Adrenal gland (tissue), 12 donors: ENCODE results near the gene MLANA. TPM values are rescaled to one million over a fixed set of nuclear protein-coding genes. Genes with fewer than 3 reads are reported as not detected.

Experiments used
- DNase-seq, 7 donors: peaks; one replicate each; pipeline ENCODE4 v3.0.0-alpha.2; 2019 to 2020
- H3K27ac ChIP-seq, 5 donors: fragments of 200-600 bp; sonication (generic) in 4 of 5; 1 replicate in 3 of 5; 2 replicates in 2 of 5; pipeline versions ENCODE4 v1.5.1 to v1.8.0; 2016 to 2020; ENCODE audit warnings: mild to moderate bottlenecking in 1 of 5
- H3K27me3 ChIP-seq: fragments of 200-600 bp; 2 replicates; pipeline ENCODE4 v1.8.0; 2021
- H3K36me3 ChIP-seq, 2 donors: fragments of 200-600 bp; replicated peaks in 1 of 2; 1 replicate in 1 of 2; 2 replicates in 1 of 2; pipeline versions ENCODE4 v1.5.1 to v1.8.0; 2018 to 2022
- H3K4me1 ChIP-seq, 2 donors: fragments of 200-600 bp; replicated peaks in 1 of 2; 1 replicate in 1 of 2; 2 replicates in 1 of 2; pipeline versions ENCODE4 v1.5.1 to v1.8.0; 2018 to 2021
- H3K4me3 ChIP-seq, 4 donors: fragments of 200-600 bp; sonication (generic) in 3 of 4; one replicate each; pipeline ENCODE4 v1.5.1; 2016 to 2018
- H3K9me3 ChIP-seq, 3 donors: fragments of 200-600 bp; sonication (generic) in 1 of 3; replicated peaks in 1 of 3; 1 replicate in 2 of 3; 2 replicates in 1 of 3; pipeline versions ENCODE4 v1.5.1 to v1.8.0; 2016 to 2021
- CTCF ChIP-seq, 6 experiments: fragments of 450-650 bp in 4 of 6; fragments of 200-600 bp in 2 of 6; sonication (generic) in 1 of 6; IDR thresholded peaks; 1 replicate in 5 of 6; 2 replicates in 1 of 6; pipeline versions ENCODE4 v1.5.1 to v1.8.0; 2016 to 2021; ENCODE audit warnings: antibody characterized with exemption in 6 of 6, mild to moderate bottlenecking in 2 of 6, moderate library complexity in 1 of 6
- POLR2A ChIP-seq, 2 donors: fragments of 450-650 bp; IDR thresholded peaks; one replicate each; pipeline ENCODE4 v1.6.1; 2017; ENCODE audit warnings: antibody characterized with exemption in 2 of 2, mild to moderate bottlenecking in 2 of 2, moderate library complexity in 1 of 2
- WGBS, 4 donors: extraction: QIAGEN DNeasy Blood & Tissue Kit in 2 of 4; methylation state at CpG; one replicate each; pipeline versions ENCODE4 v1.1.5 to v1.1.7; 2013 to 2017; 5-methylcytosine and 5-hydroxymethylcytosine counted together
- intact Hi-C, 2 donors: fragments of 100-400 bp; cut with DNase I; formaldehyde crosslinking; loops; one replicate each; pipeline versions ENCODE4 v1.14.1 to v1.15.0; 2022 to 2023
- polyA plus RNA-seq, 3 donors: library from polyadenylated mRNA; stranded (reverse); fragments of 200-250 nt in 2 of 3; fragments of 350-450 nt in 1 of 3; fragmentation: Illumina TruSeq in 1 of 3; extraction: RNeasy Lipid Tissue Mini Kit (QIAGEN cat#74804) in 1 of 3; gene quantifications; one replicate each; pipeline ENCODE4 v1.2.3, GENCODE V29; 2013 to 2014
- total RNA-seq, 9 donors: library from RNA; depleted of rRNA in 4 of 9; stranded (reverse); fragments of >200 nt in 4 of 9; fragments of 120-200 nt in 1 of 9; fragmentation: NEBNext Ultra II Directional in 1 of 9; extraction: Animal tissue kit (Norgen Biotek cat#: 25700) in 1 of 9; gene quantifications; one replicate each; pipeline versions ENCODE4 v1.1.0 to v1.2.4, GENCODE V29; 2013 to 2023
- donor health status: healthy with polysubstance abuse.
- donor health status: Bipolar disorder and iron deficiency.
- donor health status: DM: yes; HTN: yes; CAD: no.
- donor health status: DM: no; HTN: no; CAD: no.
- donor health status: DM: no; HTN: no; CAD: no.
- donor health status: DM: yes; HTN: yes; CAD: no.

Gene MLANA
- total and polyA plus RNA-seq, 12 donors = not detected

GRCh38 chr9:5869315-5870019, 21.2 kb upstream of the MLANA start:
- Histone ChIP-seq H3K36me3 (no peaks in the 10 kb centered on the region), H3K4me3 (no peak overlapping the region), H3K27ac (no peak overlapping the region), H3K27me3 (no peaks in the 10 kb centered on the region), H3K4me1 (no peaks in the 10 kb centered on the region), H3K9me3 (no peaks in the 10 kb centered on the region)
- WGBS, 4 donors = 85 to 91% (median 90%) methylated on average over 3 of the region's 3 CpGs
- no peak for DNase-seq
- TF ChIP-seq POLR2A (IDR thresholded peaks at IDR 0.05) = no peak
- no peak for TF ChIP-seq CTCF (IDR thresholded peaks at IDR 0.05)
- intact Hi-C loops = no loop called here

- H3K9me3 ChIP-seq = no peaks in the 10 kb centered on the region
- H3K4me3 ChIP-seq = no peak overlapping the region
- intact Hi-C loops = no loop called here
- H3K27ac ChIP-seq = no peak overlapping the region
- WGBS, 4 donors = 85 to 93% (median 91%) methylated on average over 2 of the region's 2 CpGs
- TF ChIP-seq CTCF (IDR thresholded peaks at IDR 0.05) = no peak
- no peak for TF ChIP-seq POLR2A (IDR thresholded peaks at IDR 0.05)
- no peaks in the 10 kb centered on the region for H3K36me3 ChIP-seq
- no peak for DNase-seq
- H3K27me3 ChIP-seq = no peaks in the 10 kb centered on the region
- H3K4me1 ChIP-seq = no peaks in the 10 kb centered on the region
Measured at GRCh38 chr9:5870020-5870339, 20.7 kb upstream of the MLANA start.

- Histone ChIP-seq H3K27me3 (no peaks in the 10 kb centered on the region), H3K36me3 (no peaks in the 10 kb centered on the region), H3K4me3 (no peak overlapping the region), H3K4me1 (no peaks in the 10 kb centered on the region), H3K9me3 (no peaks in the 10 kb centered on the region), H3K27ac (no peak overlapping the region)
- no peak for TF ChIP-seq CTCF (IDR thresholded peaks at IDR 0.05)
- no peak for TF ChIP-seq POLR2A (IDR thresholded peaks at IDR 0.05)
- peak; percentile 21 to 79 (median 60) for DNase-seq
- intact Hi-C loops = no loop called here
- 61 to 68% (median 63%) methylated on average over 3 of the region's 3 CpGs for WGBS, 4 donors
Measured at GRCh38 chr9:5870691-5871090, 20.0 kb upstream of the MLANA start.

GRCh38 chr9:5871785-5872184, 18.9 kb upstream of the MLANA start:
- Histone ChIP-seq H3K27ac (peak overlapping the region in 2 of 5 donors; percentile 6 to 57), H3K9me3 (no peaks in the 10 kb centered on the region), H3K4me3 (no peak overlapping the region), H3K4me1 (no peaks in the 10 kb centered on the region), H3K36me3 (no peaks in the 10 kb centered on the region), H3K27me3 (no peaks in the 10 kb centered on the region)
- intact Hi-C loops = no loop called here
- no peak for DNase-seq
- WGBS, 4 donors = 49 to 53% (median 51%) methylated on average over 2 of the region's 2 CpGs
- TF ChIP-seq POLR2A (IDR thresholded peaks at IDR 0.05) = no peak
- TF ChIP-seq CTCF (IDR thresholded peaks at IDR 0.05) = no peak
